Measurements from ENCODE around the gene EXOC6B.

Gene EXOC6B

DNA sequence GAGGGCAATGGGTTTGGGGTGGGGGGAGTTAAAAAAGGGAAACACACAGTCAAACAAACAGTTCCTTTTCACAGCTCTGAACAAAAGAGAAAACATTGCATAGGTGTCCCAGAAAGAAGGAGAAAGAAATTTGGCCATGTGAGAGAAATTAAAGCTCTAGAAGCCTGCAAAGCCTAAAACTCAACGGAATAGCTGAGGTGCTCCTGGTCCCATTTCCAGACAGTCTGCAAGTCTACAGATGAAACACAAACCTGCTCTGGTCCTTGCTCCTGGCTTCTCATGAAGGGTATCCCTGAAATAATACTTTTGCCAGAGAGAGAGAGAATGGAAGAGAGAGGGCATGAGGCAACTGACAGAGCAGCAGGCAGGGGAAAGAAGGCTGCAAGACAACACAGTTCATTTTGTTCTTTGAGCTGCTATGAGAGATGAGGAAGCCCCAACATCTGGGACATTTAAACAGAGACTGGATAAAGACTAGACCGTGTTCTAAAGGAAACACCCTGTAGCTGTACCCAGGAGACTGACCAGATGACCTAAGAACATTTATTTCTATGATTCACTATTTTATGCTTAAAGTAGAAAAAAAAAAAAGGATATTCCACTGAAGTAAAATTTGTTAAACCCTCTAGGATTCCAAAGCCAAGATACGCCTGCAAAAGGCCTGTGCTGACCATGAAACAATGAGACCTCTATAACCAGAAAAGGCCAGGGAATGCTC, 620.9 kb downstream of the EXOC6B start:
- Histone ChIP-seq H3K27ac (ENCODE audit: low read length) (no peak overlapping the region), H3K9me3 (ENCODE audit: insufficient read depth, low read length, severe bottlenecking) (no peaks in the 10 kb centered on the region), H3K9ac (ENCODE audit: low read depth, low read length) (no peak overlapping the region), H3K27me3 (ENCODE audit: insufficient read depth, low read length, poor library complexity) (no peaks in the 10 kb centered on the region), H2AFZ (ENCODE audit: low read depth, low read length) (no peak overlapping the region), H3K4me1 (ENCODE audit: insufficient read depth, low read length) (no peaks in the 10 kb centered on the region), H3K79me2 (ENCODE audit: insufficient read depth, low read length) (no peaks in the 10 kb centered on the region), H3K4me3 (ENCODE audit: low read depth in 1 of 2, low read length in 2 of 2) (no peak overlapping the region), H3K36me3 (ENCODE audit: insufficient read depth, low read length) (no peaks in the 10 kb centered on the region), H4K20me1 (ENCODE audit: insufficient read depth, low read length) (no peaks in the 10 kb centered on the region), H3K4me2 (ENCODE audit: insufficient read depth, low read length) (no peak overlapping the region)
- DNase-seq (no peak), ATAC-seq (ENCODE audit: insufficient read depth, low read depth) (no peak)
- TF ChIP-seq, protein P1, sequence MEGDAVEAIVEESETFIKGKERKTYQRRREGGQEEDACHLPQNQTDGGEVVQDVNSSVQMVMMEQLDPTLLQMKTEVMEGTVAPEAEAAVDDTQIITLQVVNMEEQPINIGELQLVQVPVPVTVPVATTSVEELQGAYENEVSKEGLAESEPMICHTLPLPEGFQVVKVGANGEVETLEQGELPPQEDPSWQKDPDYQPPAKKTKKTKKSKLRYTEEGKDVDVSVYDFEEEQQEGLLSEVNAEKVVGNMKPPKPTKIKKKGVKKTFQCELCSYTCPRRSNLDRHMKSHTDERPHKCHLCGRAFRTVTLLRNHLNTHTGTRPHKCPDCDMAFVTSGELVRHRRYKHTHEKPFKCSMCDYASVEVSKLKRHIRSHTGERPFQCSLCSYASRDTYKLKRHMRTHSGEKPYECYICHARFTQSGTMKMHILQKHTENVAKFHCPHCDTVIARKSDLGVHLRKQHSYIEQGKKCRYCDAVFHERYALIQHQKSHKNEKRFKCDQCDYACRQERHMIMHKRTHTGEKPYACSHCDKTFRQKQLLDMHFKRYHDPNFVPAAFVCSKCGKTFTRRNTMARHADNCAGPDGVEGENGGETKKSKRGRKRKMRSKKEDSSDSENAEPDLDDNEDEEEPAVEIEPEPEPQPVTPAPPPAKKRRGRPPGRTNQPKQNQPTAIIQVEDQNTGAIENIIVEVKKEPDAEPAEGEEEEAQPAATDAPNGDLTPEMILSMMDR (IDR thresholded peaks at IDR 0.05; ENCODE audit: borderline replicate concordance, extremely low read depth, low read length, poor library complexity, severe bottlenecking) = no peak

DNA sequence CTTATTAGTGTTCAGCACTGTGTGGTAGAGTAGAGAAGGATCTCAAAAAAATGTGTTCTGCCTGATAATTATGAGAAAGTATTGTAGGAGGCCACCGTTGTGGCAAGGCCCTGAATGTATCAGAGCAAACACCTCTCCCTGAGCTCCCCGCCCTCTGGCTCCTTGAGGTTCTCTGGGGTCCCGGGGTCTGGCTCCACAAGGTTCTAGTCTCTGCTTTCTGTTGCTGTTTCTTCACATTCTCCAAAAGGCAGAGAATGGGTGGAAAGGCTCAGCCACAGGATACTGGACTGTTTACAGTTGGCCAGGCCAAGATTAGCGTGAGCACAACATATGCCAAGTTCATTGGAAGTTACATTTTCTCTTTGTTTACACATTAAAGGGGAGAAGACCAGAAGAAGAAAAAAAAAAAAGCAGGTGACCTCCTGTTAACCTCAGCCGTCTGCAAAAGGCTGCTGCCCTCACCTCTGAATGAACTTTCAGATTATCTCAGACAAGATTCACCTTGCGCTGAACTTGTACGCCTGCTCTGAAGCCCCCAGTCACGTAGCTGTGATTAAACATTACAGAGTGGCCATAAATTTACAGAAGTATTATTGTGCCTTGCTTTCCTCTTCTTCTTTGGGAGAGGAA, 621.6 kb downstream of the EXOC6B start:
- H3K36me3 ChIP-seq (ENCODE audit: insufficient read depth, low read length) = no peaks in the 10 kb centered on the region
- no peak for DNase-seq
- no peak overlapping the region for H3K27ac ChIP-seq (ENCODE audit: low read length)
- H4K20me1 ChIP-seq (ENCODE audit: insufficient read depth, low read length) = no peaks in the 10 kb centered on the region
- ATAC-seq (ENCODE audit: insufficient read depth, low read depth) = no peak
- no peak overlapping the region for H3K4me2 ChIP-seq (ENCODE audit: insufficient read depth, low read length)
- no peaks in the 10 kb centered on the region for H3K9me3 ChIP-seq (ENCODE audit: insufficient read depth, low read length, severe bottlenecking)
- no peaks in the 10 kb centered on the region for H3K79me2 ChIP-seq (ENCODE audit: insufficient read depth, low read length)
- no peak for TF ChIP-seq EZH2 (IDR thresholded peaks at IDR 0.05; ENCODE audit: borderline replicate concordance, low read depth, low read length, severe bottlenecking)
- TF ChIP-seq, protein P1 (IDR thresholded peaks at IDR 0.05; ENCODE audit: borderline replicate concordance, extremely low read depth, low read length, poor library complexity, severe bottlenecking) = no peak
- H3K4me1 ChIP-seq (ENCODE audit: insufficient read depth, low read length) = no peaks in the 10 kb centered on the region
- no peaks in the 10 kb centered on the region for H3K27me3 ChIP-seq (ENCODE audit: insufficient read depth, low read length, poor library complexity)
- no peak overlapping the region for H3K9ac ChIP-seq (ENCODE audit: low read depth, low read length)
- no peak overlapping the region for H3K4me3 ChIP-seq (ENCODE audit: low read depth in 1 of 2, low read length in 2 of 2)
- H2AFZ ChIP-seq (ENCODE audit: low read depth, low read length) = no peak overlapping the region

DNA sequence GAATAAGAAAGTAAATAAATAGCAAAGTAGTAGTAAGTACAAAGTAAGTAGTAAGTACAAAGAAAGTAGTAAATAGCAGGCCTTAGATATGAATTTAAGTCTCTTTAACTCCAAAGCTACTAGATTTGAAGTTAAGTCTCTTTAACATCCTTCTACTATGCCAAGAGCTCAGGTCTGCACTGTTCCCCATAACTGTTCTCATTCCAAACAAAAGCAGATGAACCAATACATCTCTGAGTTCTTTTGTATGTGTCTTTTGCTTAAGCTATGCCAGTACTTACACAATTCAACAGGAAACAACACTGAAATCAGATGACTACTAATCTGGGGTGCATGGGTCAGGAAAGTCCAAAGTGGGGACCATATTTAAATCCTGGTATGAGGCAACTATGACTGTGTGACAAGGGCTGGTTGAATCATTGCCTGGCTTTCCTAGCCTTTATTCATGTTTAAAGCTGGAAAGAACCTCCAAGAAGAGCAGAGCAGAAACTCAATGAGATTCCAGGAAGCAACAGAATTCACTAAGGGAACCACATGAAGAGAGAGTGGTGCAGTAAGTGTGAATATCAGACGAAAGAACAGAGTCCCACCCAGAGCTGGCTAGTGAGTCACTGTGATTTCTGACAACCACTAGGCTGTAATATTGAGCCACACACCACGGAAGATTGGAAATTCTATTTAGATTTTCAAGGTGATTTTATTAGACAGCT, 627.1 kb downstream of the EXOC6B start:
- ATAC-seq (ENCODE audit: insufficient read depth, low read depth) (no peak), DNase-seq (no peak)
- TF ChIP-seq EZH2 (IDR thresholded peaks at IDR 0.05; ENCODE audit: borderline replicate concordance, low read depth, low read length, severe bottlenecking) = no peak
- TF ChIP-seq, protein P1 (IDR thresholded peaks at IDR 0.05; ENCODE audit: borderline replicate concordance, extremely low read depth, low read length, poor library complexity, severe bottlenecking) = no peak
- no peaks in the 10 kb centered on the region for H3K79me2 ChIP-seq (ENCODE audit: insufficient read depth, low read length)
- no peaks in the 10 kb centered on the region for H3K4me1 ChIP-seq (ENCODE audit: insufficient read depth, low read length)
- H3K4me3 ChIP-seq (ENCODE audit: low read depth in 1 of 2, low read length in 2 of 2) = no peak overlapping the region
- no peak overlapping the region for H3K4me2 ChIP-seq (ENCODE audit: insufficient read depth, low read length)
- no peaks in the 10 kb centered on the region for H3K9me3 ChIP-seq (ENCODE audit: insufficient read depth, low read length, severe bottlenecking)
- no peak overlapping the region for H3K9ac ChIP-seq (ENCODE audit: low read depth, low read length)
- H3K27me3 ChIP-seq (ENCODE audit: insufficient read depth, low read length, poor library complexity) = no peaks in the 10 kb centered on the region
- H3K36me3 ChIP-seq (ENCODE audit: insufficient read depth, low read length) = no peaks in the 10 kb centered on the region
- no peak overlapping the region for H3K27ac ChIP-seq (ENCODE audit: low read length)
- no peaks in the 10 kb centered on the region for H4K20me1 ChIP-seq (ENCODE audit: insufficient read depth, low read length)
- H2AFZ ChIP-seq (ENCODE audit: low read depth, low read length) = no peak overlapping the region
